K562 (cell line): Measurements from ENCODE around the gene PCDH9.

Source experiments
- GMEB1 ChIP-seq: fragments of 250-450 bp; sonication (Bioruptor Pico); IDR thresholded peaks from 2 replicates; pipeline ENCODE4 v1.4.0; 2020; ENCODE audit warnings: mild to moderate bottlenecking
- MXI1 ChIP-seq: IDR thresholded peaks from 2 replicates; pipeline ENCODE4 v1.6.1; 2011; ENCODE audit warnings: low read depth, mild to moderate bottlenecking, improper control_type of control experiment, low read length
- ZFP30 ChIP-seq: fragments of 250-450 bp; sonication (Bioruptor Pico); IDR thresholded peaks from 2 replicates; pipeline ENCODE4 v1.8.0; 2022; ENCODE audit warnings: moderate library complexity, mild to moderate bottlenecking, inconsistent platforms, borderline replicate concordance

GRCh38 chr13:66644855-66645460 is 585.2 kb downstream of the PCDH9 start:
- TF ChIP-seq ZFP30 (CRISPR knock-in tag) (no peak), MXI1 (no peak), GMEB1 (CRISPR knock-in tag) (no peak)
